H1 (cell line): ENCODE results near the gene COL5A1. TPM values are rescaled to one million over a fixed set of nuclear protein-coding genes. Genes with fewer than 3 reads are reported as not detected.

Experiments
- CTCF ChIA-PET: fragments of 300-600 bp; sonication (Branson Sonifier 250); formaldehyde crosslinking; loops from one replicate; lab custom pipeline; 2021; ENCODE audit not compliant: partially characterized antibody; lab: Charles Lee
- POLR2A ChIA-PET: fragments of 300-600 bp; sonication (Branson Sonifier 250); formaldehyde crosslinking; loops from one replicate; lab custom pipeline; 2021; ENCODE audit warnings: inconsistent platforms; ENCODE audit not compliant: partially characterized antibody; lab: Charles Lee
- DNase-seq, 2 experiments: peaks; one replicate each; pipeline versions ENCODE4 v3.0.0 to v3.0.0-alpha.2; 2010 to 2022; ENCODE audit warnings: low spot score in 2 of 2, low read depth in 1 of 2, mixed read lengths in 1 of 2
- FAIRE-seq: peaks from 2 replicates; lab custom pipeline; 2011; peaks lifted over from hg19 to GRCh38; lab: Jason Lieb, UNC
- H2AFZ ChIP-seq: 2 replicates; pipeline ENCODE4 v1.8.1; 2012; ENCODE audit warnings: low read length, inconsistent platforms
- H2AK5ac ChIP-seq: 2 replicates; pipeline ENCODE4 v1.6.1; 2013; ENCODE audit warnings: low read depth, low read length
- H2BK120ac ChIP-seq: replicated peaks from 2 replicates; pipeline ENCODE3; 2013; ENCODE audit warnings: low read depth, low read length, inconsistent platforms
- H2BK12ac ChIP-seq: 2 replicates; pipeline ENCODE4 v1.6.1; 2013; ENCODE audit warnings: low read depth, low read length
- H2BK15ac ChIP-seq: 2 replicates; pipeline ENCODE4 v1.6.1; 2013; ENCODE audit warnings: low read length
- H2BK20ac ChIP-seq: 2 replicates; pipeline ENCODE4 v1.6.1; 2013; ENCODE audit warnings: low read length
- H2BK5ac ChIP-seq: 2 replicates; pipeline ENCODE4 v1.6.1; 2013; ENCODE audit warnings: low read depth, low read length
- H3K14ac ChIP-seq: 2 replicates; pipeline ENCODE4 v1.6.1; 2013; ENCODE audit warnings: inconsistent platforms; ENCODE audit not compliant: insufficient read length
- H3K18ac ChIP-seq: 2 replicates; pipeline ENCODE4 v1.6.1; 2013; ENCODE audit warnings: low read length; ENCODE audit errors: extremely low read depth
- H3K23ac ChIP-seq: 2 replicates; pipeline ENCODE4 v1.6.1; 2013; ENCODE audit warnings: inconsistent platforms; ENCODE audit not compliant: insufficient read length
- H3K23me2 ChIP-seq: 2 replicates; pipeline ENCODE4 v1.6.1; 2013; ENCODE audit warnings: low read depth, low read length
- H3K27ac ChIP-seq: 2 replicates; pipeline ENCODE4 v1.6.1; 2011; ENCODE audit warnings: low read depth, low read length, inconsistent platforms
- H3K27me3 ChIP-seq, 4 experiments: replicated peaks in 1 of 4; 1 replicate in 1 of 4; 2 replicates in 3 of 4; pipeline versions ENCODE4 v1.6.1 to v1.8.1; 2011 to 2013; ENCODE audit warnings: low read length in 3 of 4, mild to moderate bottlenecking in 3 of 4, inconsistent platforms in 2 of 4, mixed read lengths in 2 of 4, moderate library complexity in 1 of 4; ENCODE audit not compliant: control insufficient read depth in 3 of 4, insufficient read depth in 3 of 4; ENCODE audit errors: extremely low read depth in 1 of 4
- H3K36me3 ChIP-seq, 4 experiments: 2 replicates each; pipeline versions ENCODE4 v1.6.1 to v1.8.1; 2011 to 2013; ENCODE audit warnings: mild to moderate bottlenecking in 4 of 4, low read length in 3 of 4, moderate library complexity in 2 of 4, control low read depth in 1 of 4, inconsistent platforms in 1 of 4; ENCODE audit not compliant: insufficient read depth in 4 of 4, control insufficient read depth in 2 of 4
- H3K4ac ChIP-seq: replicated peaks from 2 replicates; pipeline ENCODE3; 2013; ENCODE audit warnings: low read length, low read depth, mixed read lengths, inconsistent platforms; ENCODE audit not compliant: insufficient read length
- H3K4me1 ChIP-seq, 4 experiments: replicated peaks in 1 of 4; 1 replicate in 1 of 4; 2 replicates in 3 of 4; pipeline versions ENCODE4 v1.6.1 to v1.8.1; 2011 to 2013; ENCODE audit warnings: low read length in 3 of 4, inconsistent platforms in 2 of 4, mixed read lengths in 1 of 4; ENCODE audit not compliant: insufficient read depth in 4 of 4, control insufficient read depth in 3 of 4
- H3K4me2 ChIP-seq, 2 experiments: 2 replicates each; pipeline versions ENCODE4 v1.6.1 to v1.8.1; 2011 to 2013; ENCODE audit warnings: low read depth in 2 of 2, low read length in 2 of 2, control low read depth in 1 of 2, inconsistent platforms in 1 of 2, mild to moderate bottlenecking in 1 of 2; ENCODE audit not compliant: insufficient read depth in 1 of 2
- H3K4me3 ChIP-seq, 4 experiments: fragments of 200-600, 300-600 bp in 1 of 4; sonication (generic), shearing (Covaris generic), sonication (Bioruptor Twin) in 1 of 4; 2 replicates each; pipeline versions ENCODE4 v1.5.1 to v1.8.1; 2011 to 2016; ENCODE audit warnings: low read length in 4 of 4, low read depth in 3 of 4, control low read depth in 2 of 4, inconsistent platforms in 2 of 4, mild to moderate bottlenecking in 2 of 4, mixed read lengths in 1 of 4, moderate library complexity in 1 of 4; ENCODE audit not compliant: insufficient read depth in 2 of 4; ENCODE audit errors: extremely low read depth in 1 of 4
- H3K56ac ChIP-seq: replicated peaks from 2 replicates; pipeline ENCODE3; 2013; ENCODE audit warnings: low read depth, mild to moderate bottlenecking, mixed read lengths, low read length, inconsistent platforms; ENCODE audit not compliant: insufficient read length
- H3K79me1 ChIP-seq: 2 replicates; pipeline ENCODE4 v1.6.1; 2013; ENCODE audit warnings: low read depth, low read length, control low read depth
- H3K79me2 ChIP-seq, 2 experiments: 2 replicates each; pipeline versions ENCODE4 v1.6.1 to v1.8.1; 2012 to 2013; ENCODE audit warnings: low read length in 2 of 2, mild to moderate bottlenecking in 2 of 2, inconsistent platforms in 1 of 2; ENCODE audit not compliant: insufficient read depth in 2 of 2, control insufficient read depth in 1 of 2
- H3K9ac ChIP-seq, 4 experiments: replicated peaks in 1 of 4; 1 replicate in 1 of 4; 2 replicates in 3 of 4; pipeline versions ENCODE4 v1.6.1 to v1.8.1; 2011 to 2013; ENCODE audit warnings: low read depth in 3 of 4, low read length in 3 of 4, control low read depth in 2 of 4, mild to moderate bottlenecking in 2 of 4, moderate library complexity in 2 of 4, inconsistent platforms in 1 of 4; ENCODE audit errors: extremely low read depth in 1 of 4
- H3K9me3 ChIP-seq, 2 experiments: 2 replicates each; pipeline versions ENCODE4 v1.6.1 to v1.8.1; 2012 to 2013; ENCODE audit warnings: mild to moderate bottlenecking in 2 of 2, moderate library complexity in 2 of 2, control low read depth in 1 of 2, inconsistent platforms in 1 of 2, low read depth in 1 of 2, low read length in 1 of 2, mixed read lengths in 1 of 2; ENCODE audit not compliant: insufficient read depth in 2 of 2
- H4K20me1 ChIP-seq, 2 experiments: replicated peaks in 1 of 2; 2 replicates each; pipeline versions ENCODE3 to v1.8.1; 2011 to 2013; ENCODE audit warnings: inconsistent platforms in 2 of 2, low read length in 2 of 2, mild to moderate bottlenecking in 1 of 2; ENCODE audit not compliant: insufficient read depth in 2 of 2, control insufficient read depth in 1 of 2
- H4K5ac ChIP-seq: 2 replicates; pipeline ENCODE4 v1.6.1; 2013; ENCODE audit warnings: low read length, low read depth, mixed read lengths, inconsistent platforms; ENCODE audit not compliant: insufficient read length
- H4K8ac ChIP-seq: 2 replicates; pipeline ENCODE4 v1.8.0; 2013; ENCODE audit warnings: mild to moderate bottlenecking, moderate library complexity, low read length, inconsistent platforms; ENCODE audit not compliant: insufficient read depth; ENCODE audit errors: extremely low read depth
- H4K91ac ChIP-seq: replicated peaks from 2 replicates; pipeline ENCODE3; 2013; ENCODE audit warnings: low read length, mixed read lengths, inconsistent platforms; ENCODE audit not compliant: insufficient read length
- HDAC2 ChIP-seq, 2 experiments: fragments of 300-600 bp in 1 of 2; sonication (generic) in 1 of 2; IDR thresholded peaks; 2 replicates each; pipeline ENCODE4 v1.6.1; 2011 to 2012; ENCODE audit warnings: low read depth in 2 of 2, low read length in 2 of 2, mild to moderate bottlenecking in 2 of 2, moderate library complexity in 2 of 2, borderline replicate concordance in 1 of 2, inconsistent platforms in 1 of 2
- WGBS, 2 experiments: shearing (Covaris generic) in 1 of 2; methylation state at CpG; one replicate each; pipeline versions ENCODE4 v1.1.6 to v1.1.7; 2013 to 2015; ENCODE audit warnings: low lambda C conversion rate in 2 of 2, mixed read lengths in 2 of 2, inconsistent platforms in 1 of 2, low coverage in 1 of 2, missing lambda C conversion rate in 1 of 2; ENCODE audit not compliant: insufficient replicate concordance in 2 of 2, insufficient coverage in 1 of 2, insufficient read length in 1 of 2; ENCODE audit errors: extremely low coverage in 1 of 2, missing lambda C conversion rate in 1 of 2; 5-methylcytosine and 5-hydroxymethylcytosine counted together
- polyA plus RNA-seq, 7 experiments: library from polyadenylated mRNA; depleted of rRNA in 3 of 7; stranded (reverse) in 5 of 7; unstranded in 2 of 7; fragments of >200 nt in 5 of 7; fragments of 200-250 nt in 2 of 7; gene quantifications; 1 replicate in 5 of 7; 2 replicates in 1 of 7; 4 replicates in 1 of 7; pipeline versions ENCODE4 v1.2.1 to v1.2.3, GENCODE V29; 2011 to 2013; ENCODE audit warnings: missing spikeins in 2 of 7, mixed read lengths in 2 of 7
- total RNA-seq: library from RNA; stranded (reverse); fragmentation: NEBNext Ultra II Directional; extraction: Animal tissue kit (Norgen Biotek cat#: 25700); gene quantifications from 2 replicates; pipeline ENCODE4 v1.2.1, GENCODE V29; 2021

Gene COL5A1
- total and polyA plus RNA-seq, 2 of the 8 experiments (the other 6 are each of a cell fraction or from before 2014, with no cell fraction given) = 3.8 to 12.0 TPM

DNA sequence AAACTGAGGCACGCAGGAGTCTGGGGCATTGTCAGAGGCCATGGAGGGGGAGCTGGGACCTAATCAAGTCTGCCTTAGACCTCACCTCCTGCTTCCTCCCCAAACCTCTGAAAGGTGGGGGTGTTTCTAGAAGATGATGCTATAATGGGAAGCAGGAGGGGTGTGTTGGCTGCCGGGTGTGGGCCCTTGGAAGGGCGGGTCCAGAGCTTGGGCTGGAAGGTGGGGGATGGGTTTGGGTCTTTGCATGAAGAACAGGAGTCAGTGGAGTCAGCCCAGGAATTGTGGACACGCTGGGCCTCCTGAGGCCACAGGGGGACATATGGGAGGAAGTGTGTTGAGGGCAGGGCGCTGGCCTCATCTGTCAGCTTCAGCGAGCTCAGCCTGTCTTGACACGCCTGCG lies 138.0 kb downstream of the COL5A1 start:
- H3K4me3 ChIP-seq = no peak overlapping the region
- no peak overlapping the region for H4K8ac ChIP-seq
- H2BK15ac ChIP-seq = no peak overlapping the region
- H3K79me2 ChIP-seq = no peaks in the 10 kb centered on the region
- H2BK12ac ChIP-seq = no peak overlapping the region; the same call in 1 of the 2 replicates
- FAIRE-seq (no peak), DNase-seq (no peak)
- H3K27ac ChIP-seq = no peak overlapping the region
- H2BK20ac ChIP-seq = no peak overlapping the region
- no peak overlapping the region for H3K4ac ChIP-seq
- CTCF ChIA-PET = interaction anchor here (0.7 to 8.3 kb wide), 24 partner anchors 7 to 250 kb away, joined by 3 to 79 read pairs (median 5); no protein-coding TSS in a partner anchor
- no peak overlapping the region for H3K56ac ChIP-seq
- H3K14ac ChIP-seq = no peak overlapping the region
- no peaks in the 10 kb centered on the region for H4K20me1 ChIP-seq
- H2BK5ac ChIP-seq = no peak overlapping the region
- no peaks in the 10 kb centered on the region for H3K9me3 ChIP-seq
- no peak overlapping the region for H4K5ac ChIP-seq
- no peak overlapping the region for H2AFZ ChIP-seq
- H2AK5ac ChIP-seq = no peak overlapping the region
- POLR2A ChIA-PET = no interaction called here
- H3K79me1 ChIP-seq = no peaks in the 10 kb centered on the region
- no peak overlapping the region for H3K23ac ChIP-seq
- no peak overlapping the region for H3K18ac ChIP-seq
- H3K23me2 ChIP-seq = no peaks in the 10 kb centered on the region
- no peak overlapping the region for H4K91ac ChIP-seq
- peaks cover 0 to 2% (median 0%) of the 10 kb centered on the region in 4 experiments; a peak in 4 of 7 replicates for H3K4me1 ChIP-seq
- H3K9ac ChIP-seq = no peak overlapping the region
- H2BK120ac ChIP-seq = no peak overlapping the region
- 89% methylated on average over 8 of the region's 8 CpGs; no CpG with 5 or more reads in 1 of the 2 experiments for WGBS, 2 experiments
- no peaks in the 10 kb centered on the region for H3K27me3 ChIP-seq
- TF ChIP-seq HDAC2 (IDR thresholded peaks at IDR 0.05; ENCODE audit: borderline replicate concordance in 1 of 2, low read depth in 2 of 2, low read length in 2 of 2) = no peak
- H3K4me2 ChIP-seq = no peak overlapping the region
- no peaks in the 10 kb centered on the region for H3K36me3 ChIP-seq
